Natural killer cell (primary cell): Measurements from ENCODE around the gene GTPBP8. TPM values are rescaled to one million over a fixed set of nuclear protein-coding genes. Genes with fewer than 3 reads are reported as not detected.
A peak's percentile ranks its signal among the peaks of the same experiment; 100 is the strongest.

Source experiments
- ATAC-seq, 3 donors: fragments of 150-1000 bp in 2 of 3; fragments of 200-7000 bp in 1 of 3; cut with Tn5 transposase; 1 replicate in 1 of 3; 2 replicates in 2 of 3; pipeline ENCODE4 v1.10.0; 2021; ENCODE audit warnings: mild to moderate bottlenecking in 2 of 3, moderate library complexity in 2 of 3
- DNase-seq, 2 donors: peaks; one replicate each; pipeline versions ENCODE4 v3.0.0 to v3.0.0-alpha.2; 2013 to 2021; ENCODE audit warnings: mixed read lengths in 1 of 2
- H3K27ac ChIP-seq: one replicate; pipeline ENCODE4 v1.5.1; 2013; ENCODE audit warnings: mild to moderate bottlenecking, low read length
- H3K27me3 ChIP-seq: one replicate; pipeline ENCODE4 v1.6.1; 2013; ENCODE audit warnings: low read length; ENCODE audit not compliant: control insufficient read depth, insufficient read depth
- H3K36me3 ChIP-seq: one replicate; pipeline ENCODE4 v1.6.1; 2013; ENCODE audit warnings: low read length; ENCODE audit not compliant: control insufficient read depth, insufficient read depth
- H3K4me1 ChIP-seq: one replicate; pipeline ENCODE4 v1.6.1; 2013; ENCODE audit warnings: low read length; ENCODE audit not compliant: control insufficient read depth, insufficient read depth
- H3K4me3 ChIP-seq: one replicate; pipeline ENCODE4 v1.5.1; 2013; ENCODE audit warnings: low read length
- H3K9me3 ChIP-seq: one replicate; pipeline ENCODE4 v1.6.1; 2013; ENCODE audit warnings: low read length; ENCODE audit not compliant: control insufficient read depth, insufficient read depth
- H3K27ac Mint-ChIP-seq, 2 donors: one replicate each; pipeline ENCODE4 v1.8.0; 2022; ENCODE audit warnings: mild to moderate bottlenecking in 2 of 2, mixed read lengths in 2 of 2, moderate library complexity in 1 of 2
- H3K27me3 Mint-ChIP-seq, 2 donors: one replicate each; pipeline ENCODE4 v1.8.0; 2022; ENCODE audit warnings: low read depth in 2 of 2, mixed read lengths in 2 of 2
- H3K36me3 Mint-ChIP-seq: one replicate; pipeline ENCODE4 v1.8.0; 2022; ENCODE audit warnings: mixed read lengths
- H3K4me1 Mint-ChIP-seq, 2 donors: one replicate each; pipeline ENCODE4 v1.8.0; 2022; ENCODE audit warnings: mixed read lengths in 2 of 2
- H3K4me3 Mint-ChIP-seq: one replicate; pipeline ENCODE4 v1.8.0; 2022; ENCODE audit warnings: mild to moderate bottlenecking, moderate library complexity, mixed read lengths
- H3K9me3 Mint-ChIP-seq, 2 donors: one replicate each; pipeline ENCODE4 v1.8.0; 2022; ENCODE audit warnings: mixed read lengths in 2 of 2
- CTCF ChIP-seq: fragments of 200-600 bp; IDR thresholded peaks from one replicate; pipeline ENCODE4 v1.8.0; 2022; ENCODE audit warnings: antibody characterized with exemption
- WGBS: methylation state at CpG from one replicate; pipeline ENCODE4 v1.1.7; 2013; ENCODE audit warnings: missing lambda C conversion rate; ENCODE audit not compliant: insufficient coverage; 5-methylcytosine and 5-hydroxymethylcytosine counted together
- intact Hi-C: fragments of 100-400 bp; cut with micrococcal nuclease; formaldehyde crosslinking; loops from one replicate; pipeline ENCODE4 v1.14.2; 2022
- total RNA-seq, 4 donors: library from RNA; stranded (reverse); fragments of 120-200 nt in 1 of 4; gene quantifications; one replicate each; pipeline versions ENCODE4 v1.2.3 to v1.2.4, GENCODE V29; 2013 to 2022

GTPBP8 gene
- total RNA-seq, 3 donors from 2014 or later (not counting 1 experiment from before 2014, with no cell fraction given): 16.6 to 28.6 (median 16.8) TPM

- DNase-seq: no peak
- peaks cover 8% of the 10 kb centered on the region for H3K9me3 ChIP-seq
- intact Hi-C loops: no loop called here
- no peak for TF ChIP-seq CTCF
- no peaks in the 10 kb centered on the region for H3K27me3 ChIP-seq
- H3K9me3 Mint-ChIP-seq: peaks cover 3% of the 10 kb centered on the region in 2 donors
- H3K27ac Mint-ChIP-seq: no peak overlapping the region
- H3K4me3 ChIP-seq: no peak overlapping the region
- H3K4me3 Mint-ChIP-seq: no peak overlapping the region
- H3K4me1 Mint-ChIP-seq: no peaks in the 10 kb centered on the region
- ATAC-seq: no peak
- H3K27ac ChIP-seq: peak overlapping the region; percentile 14
- WGBS: 80% methylated on average over 1 of the region's 1 CpG
- peaks cover 8 to 14% of the 10 kb centered on the region in 2 donors for H3K27me3 Mint-ChIP-seq
- no peaks in the 10 kb centered on the region for H3K4me1 ChIP-seq
- H3K36me3 ChIP-seq: no peaks in the 10 kb centered on the region
- H3K36me3 Mint-ChIP-seq: peaks cover 15% of the 10 kb centered on the region
Observed at GRCh38 chr3:112967425-112967824, 23.4 kb upstream of the GTPBP8 start.

- H3K4me1 ChIP-seq: no peaks in the 10 kb centered on the region
- peaks cover 14% of the 10 kb centered on the region for H3K36me3 Mint-ChIP-seq
- WGBS: no CpG with 5 or more reads among the region's 1 CpG
- H3K27ac Mint-ChIP-seq: no peak overlapping the region
- H3K9me3 ChIP-seq: peaks cover 8% of the 10 kb centered on the region
- ATAC-seq (no peak), DNase-seq (no peak)
- H3K9me3 Mint-ChIP-seq: peaks cover 3% of the 10 kb centered on the region in 2 donors
- intact Hi-C loops: no loop called here
- H3K36me3 ChIP-seq: no peaks in the 10 kb centered on the region
- no peaks in the 10 kb centered on the region for H3K27me3 ChIP-seq
- peak overlapping the region; percentile 14 for H3K27ac ChIP-seq
- TF ChIP-seq CTCF: no peak
- no peak overlapping the region for H3K4me3 ChIP-seq
- no peak overlapping the region for H3K4me3 Mint-ChIP-seq
- H3K4me1 Mint-ChIP-seq: no peaks in the 10 kb centered on the region
- H3K27me3 Mint-ChIP-seq: peaks cover 8 to 14% of the 10 kb centered on the region in 2 donors
Observed at GRCh38 chr3:112967828-112968227, 23.0 kb upstream of the GTPBP8 start.

- Mint-ChIP-seq H3K27me3 (peaks cover 0 to 3% of the 10 kb centered on the region in 2 donors), H3K27ac (no peak overlapping the region), H3K36me3 (no peaks in the 10 kb centered on the region), H3K4me1 (peaks cover 0 to 6% of the 10 kb centered on the region in 2 donors), H3K9me3 (no peaks in the 10 kb centered on the region), H3K4me3 (peak overlapping the region; percentile 56)
- Histone ChIP-seq H3K4me3 (no peak overlapping the region), H3K36me3 (no peaks in the 10 kb centered on the region), H3K27me3 (no peaks in the 10 kb centered on the region), H3K9me3 (no peaks in the 10 kb centered on the region), H3K27ac (no peak overlapping the region), H3K4me1 (peaks cover 3% of the 10 kb centered on the region)
- DNase-seq (no peak), ATAC-seq (no peak)
- intact Hi-C loops: no loop called here
- no peak for TF ChIP-seq CTCF
Observed at GRCh38 chr3:112972158-112972557, 18.6 kb upstream of the GTPBP8 start.
